ENCODE data around the gene NPB.

NPB gene

DNA sequence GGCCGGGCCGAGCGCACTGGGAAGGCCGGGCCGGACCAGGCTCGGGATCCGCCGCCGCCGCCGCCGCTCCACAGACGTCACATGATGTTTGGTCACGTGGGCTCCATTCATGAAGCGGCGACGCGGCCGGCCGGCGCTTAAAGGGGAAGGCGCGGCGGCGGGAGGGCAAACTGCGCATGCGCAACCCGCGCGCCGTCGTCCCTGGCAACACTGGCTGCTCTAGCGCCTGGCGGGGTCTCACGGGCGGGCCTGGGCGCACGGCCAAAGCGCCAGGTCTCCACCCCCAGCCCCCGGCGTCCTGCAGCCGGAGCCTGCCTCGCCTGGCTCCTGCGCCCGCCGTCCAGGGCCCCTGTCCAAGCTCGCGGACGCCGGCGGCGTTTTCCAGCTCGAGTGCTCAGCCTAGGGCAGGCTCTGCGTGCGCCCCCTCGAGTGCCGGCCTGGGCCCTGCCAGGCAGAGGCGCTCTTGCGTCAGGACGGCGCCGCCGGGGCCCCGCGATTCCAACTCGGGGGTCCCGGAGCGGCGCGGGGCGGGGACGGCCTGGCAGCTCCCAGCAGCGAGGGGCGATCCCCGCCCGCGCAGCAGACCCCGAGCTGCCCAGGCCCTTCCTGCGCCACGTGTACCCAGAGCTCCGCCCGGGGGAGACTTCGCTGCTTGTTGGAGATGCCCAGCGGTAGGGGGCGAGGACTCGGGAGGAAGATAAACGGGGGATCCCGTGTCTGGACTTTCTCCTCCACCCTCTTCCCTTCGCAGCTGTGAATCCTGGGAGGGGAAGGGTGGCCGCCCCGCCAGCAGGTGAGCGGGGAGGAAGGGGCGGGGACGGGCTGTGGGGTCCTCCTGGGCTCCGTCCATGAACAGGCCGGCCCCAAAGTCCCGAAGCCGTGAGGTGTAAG lies 25.9 kb downstream of the NPB start, which contains the start of gene MAFG:
Gene MAFG, minus strand, starts transcription at position 83 of the 891 bp plus-strand sequence. CDS start 4,550 bp downstream, outside the sequence.
- DNase-seq, result peak; percentile 91 to 92

DNA sequence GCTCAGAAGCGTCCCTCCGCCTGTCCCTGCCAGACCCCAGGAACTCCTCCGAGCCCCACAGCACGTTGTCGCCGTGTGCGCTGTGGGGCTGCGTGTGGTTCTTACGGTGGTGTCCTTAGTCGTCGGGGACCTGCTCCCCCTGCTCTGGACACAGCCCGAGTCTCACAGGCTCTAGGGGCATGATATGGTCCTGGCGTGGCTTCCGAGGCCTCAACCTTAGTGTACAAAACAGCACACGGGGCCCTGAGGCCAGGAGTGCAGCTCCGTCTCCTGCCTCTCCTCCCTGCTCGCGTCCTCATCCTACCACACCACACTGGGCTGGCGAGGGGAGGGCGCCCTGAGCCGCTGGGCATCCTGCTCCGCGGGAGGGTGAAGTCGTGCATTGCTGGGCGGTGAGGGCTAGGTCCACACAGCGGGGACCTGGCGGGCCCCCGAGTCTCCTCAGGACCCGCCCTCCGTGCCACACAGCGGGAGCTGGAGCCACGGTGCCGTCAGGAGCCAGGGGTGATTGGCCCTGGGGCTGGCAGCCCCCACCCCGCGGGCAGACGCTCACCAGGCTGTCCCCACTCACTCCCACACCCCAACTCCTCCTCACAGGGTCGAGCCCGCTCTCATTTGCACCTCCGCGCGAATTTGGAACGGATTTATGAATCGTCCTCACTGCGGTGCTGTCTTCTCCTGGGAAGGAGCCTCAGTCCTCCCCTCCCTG lies 26.7 kb downstream of the NPB start:
- DNase-seq, result no peak

DNA sequence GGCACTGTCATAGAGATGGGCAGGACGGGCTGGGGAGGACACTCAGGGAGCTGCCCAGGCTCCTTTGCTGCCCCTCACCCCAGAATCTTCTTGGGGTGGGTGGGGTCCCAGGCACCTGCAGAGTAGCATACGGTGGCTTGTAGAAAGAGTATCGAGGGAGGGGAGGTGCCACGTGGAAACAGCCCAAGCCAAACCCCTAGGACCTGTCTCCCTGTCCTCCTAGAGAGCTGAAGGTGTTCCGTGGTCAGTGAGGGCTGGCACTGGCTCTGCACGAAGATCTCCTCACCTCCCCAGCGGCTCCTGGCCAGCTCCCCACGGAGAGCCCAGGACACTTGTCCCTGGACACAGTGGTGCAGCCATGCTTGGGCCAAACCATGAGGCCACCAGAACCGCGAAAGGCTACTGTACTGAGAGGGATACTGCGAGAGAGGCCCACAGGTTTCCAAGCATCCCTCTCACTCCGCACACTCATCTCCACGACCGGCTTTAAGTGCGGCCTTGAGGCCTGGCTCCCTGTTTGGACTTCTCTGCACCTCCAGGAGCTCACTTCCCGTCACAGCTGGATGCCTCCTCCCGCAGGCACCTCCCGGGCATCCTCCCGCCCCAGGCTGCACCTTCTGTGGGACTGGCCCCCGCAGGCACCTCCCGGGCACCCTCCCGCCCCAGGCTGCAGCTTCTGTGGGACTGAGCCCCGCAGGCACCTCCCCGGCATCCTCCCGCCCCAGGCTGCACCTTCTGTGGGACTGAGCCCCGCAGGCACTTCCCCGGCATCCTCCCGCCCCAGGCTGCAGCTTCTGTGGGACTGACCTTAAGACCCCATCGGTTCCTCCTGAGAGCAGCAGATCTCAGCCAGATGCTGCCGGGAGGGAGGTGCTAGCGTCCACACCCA lies 27.5 kb downstream of the NPB start:
- DNase-seq, result no peak

DNA sequence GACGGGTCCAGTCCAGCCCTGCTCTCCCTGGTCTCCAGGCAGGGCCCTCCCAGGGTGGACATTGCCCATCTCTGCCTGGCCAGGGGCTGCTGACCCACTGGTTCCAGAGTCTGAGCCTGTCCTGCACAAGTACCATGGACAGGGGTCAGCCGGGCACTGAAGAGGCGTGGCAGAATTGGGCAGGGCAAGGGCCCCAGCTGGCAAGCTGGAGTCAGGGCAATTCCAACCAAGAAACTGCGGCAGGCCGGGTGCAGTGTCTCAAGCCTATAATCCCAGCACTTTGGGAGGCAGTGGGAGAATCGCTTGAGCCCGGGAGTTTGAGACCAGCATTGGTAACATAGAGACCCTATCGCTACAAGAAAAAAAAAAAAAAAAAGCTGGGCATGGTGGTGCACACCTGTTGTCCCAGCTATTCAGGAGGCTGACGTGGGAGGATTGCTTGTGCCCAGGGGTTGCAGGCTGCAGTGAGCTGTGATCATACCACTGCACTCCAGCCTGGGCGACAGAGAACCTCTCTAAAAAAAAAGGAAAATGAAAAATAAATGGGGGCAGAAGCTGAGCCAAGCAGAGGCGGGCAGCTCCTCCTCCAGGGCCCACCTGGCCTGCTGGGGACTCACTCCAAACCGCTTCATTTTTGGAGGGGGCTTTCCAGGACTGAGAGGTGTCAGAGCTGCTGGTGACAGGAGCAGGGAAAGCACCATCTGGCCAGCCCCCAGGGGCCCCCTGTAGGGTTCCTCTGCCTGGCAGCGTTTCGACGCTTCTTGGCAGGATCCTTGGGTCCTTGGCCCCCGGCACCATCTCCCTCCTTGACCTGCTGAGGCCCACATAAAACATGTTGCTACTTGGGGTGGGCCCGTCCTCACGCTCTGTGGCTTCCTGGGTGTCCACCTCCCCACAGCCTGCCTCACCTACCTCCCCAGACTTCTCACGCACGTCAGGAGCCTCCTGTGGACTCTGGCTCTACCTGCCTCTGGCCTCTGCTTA lies 28.4 kb downstream of the NPB start:
- DNase-seq, result no peak

DNA sequence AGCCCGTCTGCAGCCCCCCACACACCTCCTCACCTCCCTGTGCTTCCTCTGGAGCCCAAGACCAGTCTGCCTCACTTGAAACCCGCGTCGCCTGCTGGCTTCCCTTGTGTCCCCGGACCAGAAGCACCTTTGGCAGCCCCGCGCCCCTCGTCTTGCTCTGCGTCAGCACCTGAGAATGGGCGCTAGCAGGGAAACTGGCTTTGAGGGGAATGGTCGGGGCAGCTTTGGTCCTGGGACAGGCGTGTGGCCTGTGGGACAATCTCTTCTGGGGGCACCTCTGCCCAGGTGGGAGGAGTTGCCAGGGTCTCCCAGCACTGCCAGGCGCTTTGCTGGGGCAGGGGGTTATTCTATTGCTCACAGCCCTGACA lies 29.1 kb downstream of the NPB start:
- no peak for DNase-seq

DNA sequence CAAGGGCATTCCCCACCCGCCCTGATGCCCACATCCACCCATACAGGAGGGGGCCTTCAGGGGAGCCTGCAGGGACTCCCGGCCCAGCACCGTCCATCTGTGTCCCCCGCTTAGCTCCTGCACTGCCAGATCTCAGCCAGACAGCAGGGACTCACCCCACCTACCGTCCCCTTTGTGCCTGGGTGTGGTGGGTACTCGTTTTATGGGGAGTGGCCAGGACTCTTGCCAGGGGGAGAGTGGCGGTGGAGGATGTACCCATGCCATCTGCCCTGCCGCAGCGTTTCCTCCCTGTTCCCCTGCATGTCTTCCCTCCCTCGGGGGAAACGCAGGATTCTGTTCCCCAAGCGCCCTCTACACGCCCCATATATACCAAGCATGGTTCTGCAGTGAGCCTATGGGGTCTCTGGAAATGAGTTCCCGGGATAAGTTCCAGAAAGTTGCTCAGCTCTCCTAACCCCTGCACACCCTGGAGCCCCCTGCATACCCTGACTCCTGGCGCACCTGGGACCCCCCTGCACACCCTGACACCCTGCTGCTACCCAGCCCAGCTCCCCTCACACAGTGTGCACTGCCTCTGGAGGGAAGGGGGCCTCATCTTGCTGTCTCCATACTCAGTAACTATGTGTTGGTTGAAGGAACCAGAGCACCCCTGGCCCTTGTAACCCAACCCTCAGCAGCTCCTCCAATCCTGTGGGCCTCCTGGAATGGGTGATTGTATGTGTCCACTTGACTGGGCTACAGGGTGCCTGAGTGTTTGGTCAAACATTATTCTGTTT lies 29.7 kb downstream of the NPB start:
- DNase-seq, result no peak

DNA sequence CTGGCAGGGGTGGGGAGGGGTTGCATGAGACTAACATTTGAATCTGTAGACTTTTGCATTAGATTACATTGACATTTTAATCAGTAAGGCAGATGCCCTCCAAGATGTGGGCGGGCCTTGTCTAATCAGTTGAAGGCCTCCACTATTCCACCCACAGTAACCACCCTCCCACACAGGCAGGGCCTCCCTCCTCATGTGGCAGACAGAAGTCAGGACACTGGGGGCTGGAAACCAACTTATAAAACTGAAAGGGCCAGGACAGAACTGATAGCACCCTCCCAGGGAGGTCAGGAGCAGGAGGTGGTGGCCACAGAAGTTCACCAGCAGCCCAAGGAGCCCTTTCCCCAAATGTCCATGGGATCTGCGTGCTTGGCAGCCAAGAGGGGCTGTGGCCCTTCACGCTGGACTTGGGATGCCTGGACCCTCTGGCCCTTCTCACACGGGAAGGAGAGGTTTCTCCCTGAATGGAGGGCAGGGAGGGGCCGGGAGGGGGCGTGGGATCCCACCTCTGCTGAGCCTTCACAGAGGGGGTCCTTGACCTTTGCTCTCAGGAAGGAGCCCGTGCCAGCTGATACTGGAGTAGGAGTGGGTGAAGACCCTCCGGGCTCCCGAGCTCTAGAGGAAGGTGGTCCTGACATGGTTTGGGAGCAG lies 30.4 kb downstream of the NPB start:
- DNase-seq, result no peak

DNA sequence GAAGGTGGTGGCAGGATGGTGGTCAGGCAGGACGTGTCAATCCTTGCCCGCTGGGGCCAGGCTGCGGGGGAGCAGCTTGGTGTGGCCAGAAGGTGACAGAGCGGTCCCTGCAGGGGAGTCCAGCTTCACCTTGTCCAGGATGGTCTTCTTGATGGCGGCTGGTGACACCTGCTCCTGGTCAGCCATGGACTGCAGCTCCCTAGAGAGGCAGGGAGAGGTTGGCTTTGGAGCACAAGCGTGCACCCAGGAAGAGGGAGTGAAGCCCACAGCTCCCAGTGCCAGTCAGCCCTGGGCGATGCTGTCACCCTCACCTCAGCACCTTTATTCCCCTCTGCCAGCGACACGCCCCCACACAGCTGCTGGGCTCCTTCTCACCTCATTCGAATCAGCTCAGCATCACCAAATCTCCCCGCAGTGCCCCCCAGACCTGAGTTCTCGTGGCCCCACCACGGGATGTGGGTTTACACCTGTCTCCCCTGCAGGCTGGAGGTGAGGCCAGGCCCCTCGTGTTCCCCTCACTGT lies 31.2 kb downstream of the NPB start:
- no peak for DNase-seq

DNA sequence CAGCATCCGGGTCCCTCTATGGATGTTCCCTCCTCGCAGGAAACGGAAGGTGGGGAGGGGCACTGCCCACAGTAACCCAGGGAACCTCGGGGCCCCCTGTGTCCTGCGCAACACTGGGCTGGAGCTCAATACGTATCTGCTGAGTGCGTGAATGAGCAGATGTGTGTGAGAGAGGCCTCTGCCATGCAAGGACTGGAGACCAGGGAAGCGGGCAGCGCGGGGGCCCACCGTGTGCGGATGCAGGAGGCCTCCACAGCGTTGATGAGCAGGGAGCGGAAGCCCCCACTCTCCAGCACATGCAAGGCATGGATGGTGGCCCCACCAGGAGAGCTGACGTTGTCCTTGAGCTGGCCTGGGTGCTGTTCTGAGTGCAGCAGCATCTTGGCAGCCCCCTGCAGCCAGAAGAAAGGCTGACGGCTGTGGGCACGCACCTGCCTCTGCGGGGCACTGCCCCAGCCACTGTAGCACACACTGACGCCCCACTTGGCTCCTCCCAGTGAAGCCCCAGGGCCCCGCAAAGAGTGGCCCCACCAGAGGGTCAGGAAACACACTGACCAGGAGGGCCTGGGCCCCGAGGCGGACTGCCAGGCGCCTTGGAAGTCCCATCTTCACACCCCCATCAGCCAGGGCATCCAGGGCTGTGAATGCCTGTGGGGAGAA lies 32.2 kb downstream of the NPB start:
- no peak for DNase-seq

DNA sequence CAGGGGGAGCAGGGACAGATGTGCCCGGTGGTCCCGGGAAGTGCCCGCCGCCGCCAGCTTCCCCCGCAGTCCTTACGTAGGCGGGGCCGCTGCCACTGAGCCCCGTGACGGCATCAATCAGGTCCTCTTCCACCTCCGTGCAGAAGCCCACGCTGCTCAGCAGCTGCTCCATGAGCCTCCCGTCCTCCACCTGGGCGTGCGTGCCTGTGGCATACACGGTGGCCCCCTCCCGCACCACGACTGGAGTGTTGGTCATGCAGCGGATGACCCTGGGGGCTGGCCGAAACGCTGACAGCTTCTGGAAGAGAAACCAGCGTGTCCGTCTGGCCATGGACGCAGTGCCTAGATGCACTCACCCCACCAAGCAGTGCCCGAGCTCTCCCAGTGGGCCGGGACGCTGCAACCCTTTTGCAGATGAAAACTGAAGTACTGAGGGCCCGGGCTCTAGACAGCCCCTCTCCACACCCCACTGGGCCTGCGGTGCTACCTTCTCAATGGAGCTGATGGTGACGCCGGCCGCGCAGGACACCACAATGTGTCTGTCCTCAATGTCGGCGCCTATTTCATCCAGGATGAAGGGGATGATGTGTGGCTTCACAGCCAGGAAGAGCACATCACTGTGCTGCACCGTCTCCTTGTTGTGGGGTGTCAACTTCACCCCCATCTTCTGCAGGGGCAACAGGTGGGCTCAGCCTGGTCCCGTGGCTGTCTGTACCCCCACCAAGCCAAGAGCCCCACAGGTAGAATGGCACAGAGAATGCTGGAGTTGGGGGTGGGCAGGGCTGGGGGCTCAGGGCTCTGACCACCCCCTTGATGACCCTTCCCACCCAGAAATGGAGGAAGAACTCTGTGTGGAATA lies 33.0 kb downstream of the NPB start:
- DNase-seq, result no peak

DNA sequence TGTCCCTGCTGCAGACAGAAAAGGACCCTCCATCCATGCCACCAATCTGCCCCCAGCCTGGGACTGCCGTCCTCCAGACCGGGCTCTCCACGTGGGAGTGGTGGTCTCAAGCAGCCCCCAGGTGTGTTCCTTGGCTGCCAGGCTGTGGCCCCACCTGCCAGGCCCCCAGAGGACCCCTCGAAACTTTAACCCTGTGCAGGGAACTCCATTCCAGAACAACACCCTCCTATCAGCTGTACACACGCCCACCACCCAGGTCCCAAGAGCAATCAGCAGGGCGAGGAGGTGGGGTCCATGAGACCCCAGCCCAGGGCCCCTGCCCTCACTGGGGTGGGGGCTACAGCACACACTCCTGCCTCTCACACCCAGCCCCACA lies 33.7 kb downstream of the NPB start:
- no peak for DNase-seq

DNA sequence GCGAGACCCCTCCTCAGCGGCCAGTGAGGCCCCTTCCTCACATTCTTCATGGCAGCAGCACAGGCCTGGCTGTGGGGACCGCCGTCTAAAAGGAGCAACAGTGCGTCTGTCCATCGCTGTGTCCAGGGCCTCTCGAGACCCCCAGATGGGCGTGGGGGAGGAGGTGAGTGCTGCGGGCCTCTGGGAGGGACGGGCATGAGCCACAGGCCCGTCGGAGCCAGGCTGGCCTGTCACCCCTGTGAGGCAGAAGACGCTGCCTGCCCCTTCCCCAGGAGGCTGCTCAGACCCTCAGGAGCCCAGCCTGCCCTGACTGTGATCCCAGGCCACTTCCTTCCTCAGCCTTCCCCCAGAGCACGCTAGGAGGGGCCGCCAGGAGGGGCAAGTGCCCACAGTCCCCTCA lies 37.2 kb downstream of the NPB start:
- no peak for DNase-seq

DNA sequence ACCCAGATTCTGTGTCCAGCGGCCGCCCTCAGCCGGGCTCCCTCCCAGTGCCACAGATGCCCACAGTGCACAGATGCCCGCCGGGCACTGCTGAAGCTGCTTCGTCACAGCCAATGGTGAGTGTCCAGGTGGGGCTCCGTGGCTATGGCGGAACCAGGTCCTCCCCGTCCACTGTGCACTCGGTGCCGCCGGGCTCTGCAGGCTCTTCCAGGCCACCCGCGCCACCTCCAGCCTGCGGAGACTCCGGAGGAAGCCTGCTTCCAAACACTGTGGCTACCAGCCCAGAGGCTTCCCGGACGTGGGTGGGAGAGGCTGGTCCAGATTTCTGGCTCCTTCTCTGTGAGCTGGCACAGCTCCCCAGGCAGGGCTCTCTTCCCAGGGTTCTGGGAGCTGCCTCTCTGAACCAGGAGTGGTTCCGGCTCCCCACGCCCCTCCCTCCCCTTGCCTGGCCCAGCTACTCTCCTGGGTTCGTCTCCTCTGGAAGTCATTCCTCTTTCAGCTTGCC lies 37.9 kb downstream of the NPB start:
- no peak for DNase-seq

DNA sequence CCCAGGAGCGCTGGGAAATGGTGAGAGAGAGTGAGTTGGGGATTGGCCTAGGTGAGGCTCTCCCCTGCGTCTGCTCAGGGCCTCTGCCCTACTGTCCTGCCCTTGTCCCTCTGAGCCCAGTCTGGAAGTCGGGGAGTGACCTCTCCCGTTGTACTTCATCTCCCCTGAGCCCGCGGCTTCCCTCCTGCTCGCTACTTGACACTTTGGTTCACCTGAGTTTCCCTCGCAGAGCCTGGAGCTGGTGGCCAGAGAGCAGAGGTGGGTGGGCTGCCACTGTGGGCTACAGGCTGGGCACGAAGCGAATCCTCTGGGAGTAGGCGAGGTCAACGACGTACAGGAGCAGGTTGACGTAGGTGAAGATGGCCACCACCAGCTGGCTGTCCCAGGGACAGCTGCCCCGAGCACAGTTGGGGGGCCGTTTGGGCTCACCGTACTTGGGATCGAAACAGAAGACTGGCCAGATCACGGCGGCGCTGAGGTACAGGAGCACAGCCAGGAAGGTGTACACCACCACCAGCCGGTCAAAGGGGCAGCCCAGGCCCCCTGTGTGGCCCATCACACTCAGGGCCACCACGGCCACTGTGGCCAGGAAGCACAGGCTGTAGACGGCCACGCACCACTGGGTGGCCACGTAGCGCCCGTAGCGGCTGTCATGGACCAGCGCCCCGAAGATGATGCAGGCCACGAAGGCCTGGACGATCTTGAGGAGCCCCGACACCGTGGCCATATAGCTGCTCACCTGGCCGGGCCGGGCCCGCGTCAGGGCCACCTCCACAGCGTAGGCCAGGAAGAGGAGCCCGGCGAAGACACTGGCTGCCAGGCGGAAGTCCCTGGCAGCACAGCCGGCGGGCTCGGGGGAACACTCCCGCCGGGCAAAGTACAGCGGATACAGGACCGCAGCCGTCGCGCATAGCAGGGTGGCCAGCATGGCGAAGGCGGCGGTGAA lies 38.8 kb downstream of the NPB start:
- no peak for DNase-seq

DNA sequence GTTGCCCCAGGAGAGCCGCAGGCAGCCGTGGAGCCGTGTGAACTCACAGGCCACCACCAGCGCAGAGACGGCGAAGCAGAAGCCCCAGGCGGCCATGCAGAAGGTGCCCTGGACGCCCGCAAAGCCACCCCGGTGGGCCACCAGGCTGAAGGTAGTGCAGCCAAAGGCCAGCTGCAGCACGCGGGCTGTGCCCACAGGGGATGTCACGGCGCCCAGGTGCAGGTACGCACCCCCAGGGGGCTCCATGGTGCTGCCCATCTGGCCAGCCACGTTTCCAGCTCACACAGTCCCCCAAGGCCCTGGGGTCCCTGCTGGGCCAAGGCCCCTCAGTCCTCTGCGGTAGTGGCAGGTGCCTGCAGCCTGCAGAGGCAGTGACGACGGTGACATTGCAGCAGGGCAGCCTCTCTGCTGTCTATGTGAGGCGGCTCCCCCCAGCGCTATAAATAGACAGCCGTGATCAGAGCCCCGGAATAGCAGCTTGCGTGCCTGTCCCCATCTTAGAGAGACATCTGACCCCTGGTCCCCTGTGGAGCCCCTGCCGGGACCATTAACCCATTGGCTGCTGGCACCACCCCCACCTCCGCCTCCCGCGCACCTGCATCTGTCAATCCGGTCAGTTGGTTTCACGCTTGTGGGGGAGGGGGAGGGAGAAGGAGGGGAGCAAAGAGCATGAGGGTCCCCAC lies 39.6 kb downstream of the NPB start:
- DNase-seq, result no peak

DNA sequence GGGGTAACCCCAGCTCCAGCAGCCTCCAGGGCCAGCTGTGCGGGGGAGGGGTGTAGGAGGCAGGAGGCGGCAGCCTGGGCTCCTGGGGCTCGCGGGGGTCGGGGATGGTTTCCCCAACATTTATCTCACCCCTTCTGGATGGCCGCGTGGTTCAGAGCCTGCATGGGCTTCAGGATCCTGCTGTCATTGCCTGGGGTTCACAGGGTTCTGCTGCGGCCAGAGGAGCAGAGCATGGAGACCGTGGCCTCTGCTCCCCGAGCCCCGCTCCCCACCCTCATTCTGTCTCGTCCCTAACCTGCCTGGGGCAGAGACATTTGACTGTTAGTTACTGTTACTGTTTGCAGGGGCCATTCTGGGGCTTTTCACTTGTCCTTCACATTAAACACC lies 40.1 kb downstream of the NPB start:
- DNase-seq, result no peak

DNA sequence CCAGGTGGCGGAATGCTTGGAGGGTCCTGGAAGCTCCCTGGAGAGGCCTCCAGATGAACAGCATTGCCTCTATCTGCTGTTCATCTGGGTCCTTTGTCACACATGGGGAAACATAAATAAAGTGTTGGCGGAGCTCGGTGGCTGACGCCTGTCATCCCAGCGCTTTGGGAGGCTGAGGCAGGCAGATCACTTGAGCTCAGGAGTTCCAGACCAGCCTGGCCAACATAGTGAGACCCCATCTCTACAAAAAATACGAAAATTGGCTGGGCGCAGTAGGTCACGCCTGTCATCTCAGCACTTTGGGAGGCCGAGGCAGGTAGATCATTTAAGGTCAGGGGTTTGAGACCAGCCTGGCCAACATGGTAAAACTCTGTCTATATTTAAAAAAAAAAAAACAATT lies 42.8 kb downstream of the NPB start:
- no peak for DNase-seq
